B cell (primary cell): ENCODE measurements around the gene CALD1. TPM values are rescaled to one million over a fixed set of nuclear protein-coding genes. Genes with fewer than 3 reads are reported as not detected.

Experiments
- ATAC-seq: fragments of 200-7000 bp; cut with Tn5 transposase; one replicate; pipeline ENCODE4 v1.10.0; 2021; ENCODE audit warnings: low read depth, mild to moderate bottlenecking, moderate number of reproducible peaks, moderate library complexity
- CTCF ChIA-PET: fragments of 350-600 bp; sonication (Branson Sonifier 250); formaldehyde crosslinking; loops from one replicate; lab custom pipeline; 2021; ENCODE audit warnings: antibody characterized with exemption, inconsistent platforms; lab: Charles Lee
- POLR2A ChIA-PET: fragments of 350-600 bp; sonication (Branson Sonifier 250); formaldehyde crosslinking; loops from one replicate; lab custom pipeline; 2021; ENCODE audit warnings: antibody characterized with exemption; lab: Charles Lee
- DNase-seq: peaks from one replicate; pipeline ENCODE4 v3.0.0; 2013
- H2AFZ ChIP-seq: 2 replicates; pipeline ENCODE4 v1.6.1; 2012; ENCODE audit warnings: mild to moderate bottlenecking, low read depth, low read length; ENCODE audit not compliant: insufficient read depth, poor library complexity, severe bottlenecking
- H3K27ac ChIP-seq, 2 donors: 1 replicate in 1 of 2; 2 replicates in 1 of 2; pipeline ENCODE4 v1.5.1; 2012 to 2013; ENCODE audit warnings: low read length in 2 of 2, mild to moderate bottlenecking in 2 of 2, moderate library complexity in 1 of 2
- H3K27me3 ChIP-seq, 4 experiments: fragments of 200-600 bp in 1 of 4; sonication (generic) in 1 of 4; replicated peaks in 1 of 4; 1 replicate in 2 of 4; 2 replicates in 2 of 4; pipeline versions ENCODE4 v1.6.1 to v1.7.0; 2013 to 2016; ENCODE audit warnings: low read length in 3 of 4, mild to moderate bottlenecking in 2 of 4, mixed read lengths in 1 of 4, moderate library complexity in 1 of 4; ENCODE audit not compliant: insufficient read depth in 4 of 4, control insufficient read depth in 3 of 4; ENCODE audit errors: control extremely low read depth in 1 of 4
- H3K36me3 ChIP-seq, 2 experiments: replicated peaks in 1 of 2; 1 replicate in 1 of 2; 2 replicates in 1 of 2; pipeline versions ENCODE4 v1.6.1 to v1.7.1; 2013; ENCODE audit warnings: low read length in 1 of 2; ENCODE audit not compliant: insufficient read depth in 2 of 2, control insufficient read depth in 1 of 2; ENCODE audit errors: control extremely low read depth in 1 of 2, extremely low read depth in 1 of 2
- H3K4me1 ChIP-seq, 2 donors: fragments of 200-600 bp in 1 of 2; sonication (generic) in 1 of 2; 1 replicate in 1 of 2; 2 replicates in 1 of 2; pipeline versions ENCODE4 v1.5.1 to v1.6.1; 2013 to 2017; ENCODE audit warnings: low read length in 2 of 2; ENCODE audit not compliant: control insufficient read depth in 2 of 2, insufficient read depth in 2 of 2
- H3K4me2 ChIP-seq: replicated peaks from 2 replicates; pipeline ENCODE3; 2012; ENCODE audit warnings: mild to moderate bottlenecking, low read depth, low read length; ENCODE audit not compliant: poor library complexity, severe bottlenecking
- H3K4me3 ChIP-seq, 5 experiments: fragments of 200-600 bp in 1 of 5; sonication (generic) in 1 of 5; 1 replicate in 3 of 5; 2 replicates in 2 of 5; pipeline versions ENCODE4 v1.5.1 to v1.7.0; 2011 to 2016; ENCODE audit warnings: low read length in 4 of 5, mild to moderate bottlenecking in 4 of 5, low read depth in 2 of 5, control low read depth in 1 of 5, moderate library complexity in 1 of 5; ENCODE audit not compliant: insufficient read depth in 1 of 5; ENCODE audit errors: control extremely low read depth in 1 of 5, extremely low read depth in 1 of 5
- H3K79me2 ChIP-seq: fragments of 200-600 bp; sonication (generic); one replicate; pipeline ENCODE4 v1.6.0; 2016; ENCODE audit warnings: low read length; ENCODE audit not compliant: control insufficient read depth, insufficient read depth
- H3K9ac ChIP-seq: fragments of 200-600 bp; sonication (generic); 2 replicates; pipeline ENCODE4 v1.6.1; 2017; ENCODE audit warnings: mild to moderate bottlenecking, low read length, moderate library complexity
- H3K9me3 ChIP-seq, 3 donors: one replicate each; pipeline versions ENCODE4 v1.6.1 to v1.7.1; 2013; ENCODE audit warnings: low read length in 2 of 3; ENCODE audit not compliant: control insufficient read depth in 2 of 3, insufficient read depth in 1 of 3; ENCODE audit errors: control extremely low read depth in 1 of 3
- H4K20me1 ChIP-seq: 2 replicates; pipeline ENCODE4 v1.6.0; 2012; ENCODE audit warnings: mild to moderate bottlenecking, low read length; ENCODE audit not compliant: insufficient read depth, control insufficient read depth, poor library complexity, severe bottlenecking
- H3K27ac Mint-ChIP-seq: one replicate; pipeline ENCODE4 v1.8.0; 2021; ENCODE audit warnings: mixed read lengths
- H3K27me3 Mint-ChIP-seq: one replicate; pipeline ENCODE4 v1.8.0; 2021; ENCODE audit warnings: mixed read lengths
- H3K4me1 Mint-ChIP-seq: one replicate; pipeline ENCODE4 v1.8.0; 2021; ENCODE audit warnings: mixed read lengths
- H3K4me3 Mint-ChIP-seq: one replicate; pipeline ENCODE4 v1.8.0; 2021; ENCODE audit warnings: mixed read lengths
- H3K9me3 Mint-ChIP-seq: one replicate; pipeline ENCODE4 v1.8.0; 2022; ENCODE audit warnings: mixed read lengths; ENCODE audit not compliant: insufficient read depth
- EZH2 ChIP-seq: IDR thresholded peaks from 2 replicates; pipeline ENCODE4 v1.6.1; 2012; ENCODE audit warnings: borderline replicate concordance, low read depth, mild to moderate bottlenecking, moderate library complexity, low read length; ENCODE audit not compliant: insufficient read depth, poor library complexity, severe bottlenecking
- WGBS: methylation state at CpG from one replicate; pipeline ENCODE4 v1.1.5; 2013; ENCODE audit warnings: missing lambda C conversion rate; ENCODE audit not compliant: insufficient coverage; 5-methylcytosine and 5-hydroxymethylcytosine counted together
- intact Hi-C: fragments of 100-400 bp; cut with micrococcal nuclease; formaldehyde crosslinking; loops from one replicate; pipeline ENCODE4 v1.10.0; 2022
- polyA plus RNA-seq: library from polyadenylated mRNA; depleted of rRNA; stranded (reverse); fragments of >200 nt; gene quantifications from 2 replicates; pipeline ENCODE4 v1.2.3, GENCODE V29; 2012
- total RNA-seq, 2 donors: library from RNA; stranded (reverse); fragments of 120-200 nt in 1 of 2; gene quantifications; 1 replicate in 1 of 2; 2 replicates in 1 of 2; pipeline versions ENCODE4 v1.2.3 to v1.2.4, GENCODE V29; 2013 to 2022
- TF ChIP-seq, protein P1 (sequence below): fragments of 200-600 bp; IDR thresholded peaks from one replicate; pipeline ENCODE4 v1.8.0; 2022; ENCODE audit warnings: antibody characterized with exemption, mild to moderate bottlenecking

CALD1 gene
- total and polyA plus RNA-seq, 2 donors (not counting 1 experiment from before 2014, with no cell fraction given) = 0.18 to 0.69 TPM

GRCh38 chr7:134820295-134820694, 40.9 kb downstream of the CALD1 start:
- no peaks in the 10 kb centered on the region for H3K79me2 ChIP-seq
- no peak overlapping the region for H3K4me3 Mint-ChIP-seq
- intact Hi-C loops = no loop called here
- H3K9me3 Mint-ChIP-seq = no peaks in the 10 kb centered on the region
- H3K27me3 Mint-ChIP-seq = peaks cover 6% of the 10 kb centered on the region
- TF ChIP-seq EZH2 = no peak
- TF ChIP-seq, protein P1, sequence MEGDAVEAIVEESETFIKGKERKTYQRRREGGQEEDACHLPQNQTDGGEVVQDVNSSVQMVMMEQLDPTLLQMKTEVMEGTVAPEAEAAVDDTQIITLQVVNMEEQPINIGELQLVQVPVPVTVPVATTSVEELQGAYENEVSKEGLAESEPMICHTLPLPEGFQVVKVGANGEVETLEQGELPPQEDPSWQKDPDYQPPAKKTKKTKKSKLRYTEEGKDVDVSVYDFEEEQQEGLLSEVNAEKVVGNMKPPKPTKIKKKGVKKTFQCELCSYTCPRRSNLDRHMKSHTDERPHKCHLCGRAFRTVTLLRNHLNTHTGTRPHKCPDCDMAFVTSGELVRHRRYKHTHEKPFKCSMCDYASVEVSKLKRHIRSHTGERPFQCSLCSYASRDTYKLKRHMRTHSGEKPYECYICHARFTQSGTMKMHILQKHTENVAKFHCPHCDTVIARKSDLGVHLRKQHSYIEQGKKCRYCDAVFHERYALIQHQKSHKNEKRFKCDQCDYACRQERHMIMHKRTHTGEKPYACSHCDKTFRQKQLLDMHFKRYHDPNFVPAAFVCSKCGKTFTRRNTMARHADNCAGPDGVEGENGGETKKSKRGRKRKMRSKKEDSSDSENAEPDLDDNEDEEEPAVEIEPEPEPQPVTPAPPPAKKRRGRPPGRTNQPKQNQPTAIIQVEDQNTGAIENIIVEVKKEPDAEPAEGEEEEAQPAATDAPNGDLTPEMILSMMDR = no peak
- no peaks in the 10 kb centered on the region for H4K20me1 ChIP-seq
- H3K27me3 ChIP-seq = no peaks in the 10 kb centered on the region
- no CpG with 5 or more reads among the region's 2 CpGs for WGBS
- H3K9me3 ChIP-seq = no peaks in the 10 kb centered on the region
- no peak overlapping the region for H3K4me2 ChIP-seq
- ATAC-seq (no peak), DNase-seq (no peak)
- H3K27ac Mint-ChIP-seq = no peak overlapping the region
- no peak overlapping the region for H2AFZ ChIP-seq
- POLR2A ChIA-PET = no interaction called here
- H3K27ac ChIP-seq = no peak overlapping the region
- H3K36me3 ChIP-seq = no peaks in the 10 kb centered on the region
- no peaks in the 10 kb centered on the region for H3K4me1 ChIP-seq
- H3K4me3 ChIP-seq = no peak overlapping the region
- no peaks in the 10 kb centered on the region for H3K4me1 Mint-ChIP-seq
- no peak overlapping the region for H3K9ac ChIP-seq
- CTCF ChIA-PET = interaction anchor here (0.6 kb wide), 1 partner anchor 121 kb away, joined by 3 read pairs; no protein-coding TSS in a partner anchor

DNA sequence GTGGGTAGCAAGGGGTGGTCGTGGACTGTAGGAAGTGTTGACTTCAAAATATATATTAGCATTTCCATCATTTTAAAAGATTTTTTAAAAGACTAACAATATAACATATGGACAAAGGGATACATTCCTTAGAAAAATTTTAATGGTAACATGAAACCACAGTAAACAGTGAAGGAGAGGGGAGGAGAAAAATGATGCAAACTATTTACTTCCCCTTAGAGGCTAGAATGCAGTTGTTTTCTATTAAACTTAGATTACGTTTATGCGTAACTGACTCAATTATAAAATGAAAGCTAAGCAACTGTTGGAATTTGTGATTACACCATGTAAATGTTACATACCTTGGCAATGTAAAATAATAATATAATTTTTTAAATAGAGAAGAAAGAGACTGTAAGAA, 41.3 kb downstream of the CALD1 start:
- POLR2A ChIA-PET = no interaction called here

More for the DNA sequence above, 41.3 kb downstream of the CALD1 start:
- TF ChIP-seq, protein P1 = no peak
- no peak for TF ChIP-seq EZH2
- H4K20me1 ChIP-seq = no peaks in the 10 kb centered on the region
- Mint-ChIP-seq H3K27me3 (peaks cover 6% of the 10 kb centered on the region), H3K27ac (no peak overlapping the region), H3K4me3 (no peak overlapping the region), H3K4me1 (no peaks in the 10 kb centered on the region), H3K9me3 (no peaks in the 10 kb centered on the region)
- H3K4me3 ChIP-seq = no peak overlapping the region
- no peaks in the 10 kb centered on the region for H3K4me1 ChIP-seq
- CTCF ChIA-PET = no interaction called here
- no peak overlapping the region for H3K9ac ChIP-seq
- no peaks in the 10 kb centered on the region for H3K27me3 ChIP-seq
- WGBS = no CpG with 5 or more reads among the region's 3 CpGs
- ATAC-seq (no peak), DNase-seq (no peak)
- H2AFZ ChIP-seq = no peak overlapping the region
- intact Hi-C loops = no loop called here
- no peak overlapping the region for H3K4me2 ChIP-seq
- H3K9me3 ChIP-seq = no peaks in the 10 kb centered on the region
- no peaks in the 10 kb centered on the region for H3K79me2 ChIP-seq
- no peaks in the 10 kb centered on the region for H3K36me3 ChIP-seq
- H3K27ac ChIP-seq = no peak overlapping the region
